Pancreas (tissue), 10 donors: ENCODE data around the gene HNRNPUL1. TPM values are rescaled to one million over a fixed set of nuclear protein-coding genes. Genes with fewer than 3 reads are reported as not detected.

ENCODE experiments used
- ATAC-seq, 4 donors: fragments of 200-7000 bp; cut with Tn5 transposase; one replicate each; pipeline versions ENCODE4 v1.8.0 to v1.9.1; 2020; ENCODE audit warnings: mild to moderate bottlenecking in 4 of 4, moderate library complexity in 4 of 4
- DNase-seq, 6 donors: peaks; one replicate each; pipeline ENCODE4 v3.0.0-alpha.2; 2020
- FAIRE-seq: peaks from 2 replicates; lab custom pipeline; 2012; peaks lifted over from hg19 to GRCh38; lab: Jason Lieb, UNC
- H3K27ac ChIP-seq, 4 donors: fragments of 200-600 bp; sonication (generic); 1 replicate in 3 of 4; 2 replicates in 1 of 4; pipeline versions ENCODE4 v1.5.0 to v1.8.0; 2020
- H3K27me3 ChIP-seq, 4 donors: fragments of 200-600 bp; one replicate each; pipeline ENCODE4 v1.8.0; 2021
- H3K36me3 ChIP-seq, 3 donors: fragments of 200-600 bp; sonication (generic) in 1 of 3; one replicate each; pipeline versions ENCODE4 v1.5.0 to v1.8.0; 2020 to 2021
- H3K4me1 ChIP-seq, 3 donors: fragments of 200-600 bp; one replicate each; pipeline ENCODE4 v1.8.0; 2021
- H3K4me3 ChIP-seq, 4 donors: fragments of 200-600 bp; sonication (generic) in 2 of 4; one replicate each; pipeline versions ENCODE4 v1.5.0 to v1.8.0; 2020 to 2021
- H3K9me3 ChIP-seq, 4 donors: fragments of 200-600 bp; one replicate each; pipeline ENCODE4 v1.8.0; 2021
- CTCF ChIP-seq, 4 donors: fragments of 200-600 bp; sonication (generic) in 3 of 4; IDR thresholded peaks; one replicate each; pipeline versions ENCODE4 v1.5.0 to v1.8.0; 2021; ENCODE audit warnings: antibody characterized with exemption in 4 of 4
- WGBS, 2 donors: extraction: QIAGEN DNeasy Blood & Tissue Kit; methylation state at CpG; one replicate each; pipeline ENCODE4 v1.1.7; 2013; 5-methylcytosine and 5-hydroxymethylcytosine counted together
- intact Hi-C, 3 donors: fragments of 100-400 bp; cut with DNase I; formaldehyde crosslinking; loops; one replicate each; pipeline versions ENCODE4 v1.11.1 to v1.14.2; 2022
- polyA plus RNA-seq, 2 donors: library from polyadenylated mRNA; stranded (reverse); fragments of 200-250 nt; gene quantifications; one replicate each; pipeline ENCODE4 v1.2.3, GENCODE V29; 2013
- total RNA-seq, 6 donors: library from RNA; stranded (reverse); fragmentation: NEBNext Ultra II Directional in 4 of 6; extraction: Animal tissue kit (Norgen Biotek cat#: 25700) in 4 of 6; gene quantifications; one replicate each; pipeline versions ENCODE4 v1.2.1 to v1.2.4, GENCODE V29; 2021 to 2023
- donor health status: healthy with polysubstance abuse.
- donor health status: DM: no; HTN: no; CAD: no; lungs with moderate emphysema.
- donor health status: DM: no; HTN: no; CAD: no.
- donor health status: control.
- donor health status: control.
- donor health status: Bipolar disorder and iron deficiency.
- donor health status: DM: yes; HTN: yes; CAD: no.
- donor health status: DM: no; HTN: no; CAD: no.
- donor health status: DM: no; HTN: no; CAD: no.
- donor health status: DM: yes; HTN: yes; CAD: no.

The HNRNPUL1 gene
- total and polyA plus RNA-seq, 8 donors: 49.2 to 101 (median 82.1) TPM

GRCh38 chr19:41239961-41240574 lies 24.1 kb upstream of the HNRNPUL1 start:
- ATAC-seq: no peak

DNA sequence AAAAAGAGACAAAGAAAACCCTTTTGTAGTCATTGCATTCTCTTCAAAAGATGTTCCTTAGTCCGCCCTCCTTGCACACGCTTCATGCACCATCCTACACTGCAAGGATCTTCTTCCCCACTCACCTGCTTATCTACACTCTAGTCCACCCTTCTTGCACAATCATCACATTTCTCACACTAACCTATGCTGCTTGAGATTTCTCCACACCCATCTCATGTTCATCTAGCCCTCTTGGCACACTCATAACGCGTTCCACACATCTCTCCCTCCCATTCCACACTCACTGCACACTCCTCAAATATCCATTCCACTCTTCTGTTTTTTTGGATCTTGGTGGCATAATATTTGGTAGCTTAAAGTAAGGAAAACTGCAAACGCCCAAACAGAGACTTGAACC lies 22.3 kb upstream of the HNRNPUL1 start:
- intact Hi-C loops: no loop called here
- no peaks in the 10 kb centered on the region for H3K4me1 ChIP-seq
- H3K4me3 ChIP-seq: no peak overlapping the region
- no peaks in the 10 kb centered on the region for H3K9me3 ChIP-seq
- ATAC-seq: no peak
- 60 to 73% methylated on average over 5 of the region's 5 CpGs for WGBS, 2 donors
- no peak for DNase-seq
- no peak overlapping the region for H3K27ac ChIP-seq
- no peaks in the 10 kb centered on the region for H3K36me3 ChIP-seq
- H3K27me3 ChIP-seq: no peaks in the 10 kb centered on the region
- no peak for FAIRE-seq
- no peak for TF ChIP-seq CTCF (IDR thresholded peaks at IDR 0.05)

More at GRCh38 chr19:41239961-41240574, 24.1 kb upstream of the HNRNPUL1 start:
- Histone ChIP-seq H3K4me3 (no peak overlapping the region), H3K36me3 (no peaks in the 10 kb centered on the region), H3K9me3 (no peaks in the 10 kb centered on the region), H3K27ac (no peak overlapping the region), H3K4me1 (no peaks in the 10 kb centered on the region), H3K27me3 (no peaks in the 10 kb centered on the region)
- intact Hi-C loops: no loop called here
- no peak for TF ChIP-seq CTCF (IDR thresholded peaks at IDR 0.05)
- FAIRE-seq (no peak), DNase-seq (no peak)
- WGBS, 2 donors: 61 to 89% methylated on average over 2 of the region's 2 CpGs

DNA sequence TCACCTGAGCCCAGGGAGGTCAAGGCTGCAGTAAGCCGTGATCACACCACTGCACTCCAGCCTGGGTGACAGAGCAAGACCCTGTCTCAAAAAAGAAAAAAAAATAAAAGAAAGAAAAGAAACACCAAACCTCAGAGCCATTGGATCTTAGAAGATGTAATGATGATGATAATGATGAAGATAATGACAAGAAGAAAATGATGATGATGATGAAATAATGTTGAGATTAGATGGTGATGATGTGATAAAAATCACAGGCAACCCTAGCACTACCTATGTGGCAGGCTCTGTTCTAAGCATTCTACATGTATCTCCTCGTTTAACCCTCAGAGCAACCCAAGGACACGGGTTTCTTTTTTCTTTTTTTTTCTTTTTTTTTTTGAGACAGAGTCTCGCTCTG lies 20.1 kb upstream of the HNRNPUL1 start:
- FAIRE-seq: no peak
- intact Hi-C loops: no loop called here

GRCh38 chr19:41245843-41246242 lies 18.3 kb upstream of the HNRNPUL1 start:
- H3K36me3 ChIP-seq: no peaks in the 10 kb centered on the region
- 80 to 83% methylated on average over 3 of the region's 3 CpGs for WGBS, 2 donors
- H3K4me3 ChIP-seq: no peak overlapping the region
- no peaks in the 10 kb centered on the region for H3K27me3 ChIP-seq
- intact Hi-C loops: no loop called here
- FAIRE-seq (no peak), ATAC-seq (no peak), DNase-seq (no peak)
- no peaks in the 10 kb centered on the region for H3K9me3 ChIP-seq
- TF ChIP-seq CTCF (IDR thresholded peaks at IDR 0.05): no peak
- no peak overlapping the region for H3K27ac ChIP-seq
- H3K4me1 ChIP-seq: no peaks in the 10 kb centered on the region

More for the DNA sequence above, 20.1 kb upstream of the HNRNPUL1 start:
- Histone ChIP-seq H3K27me3 (no peaks in the 10 kb centered on the region), H3K27ac (no peak overlapping the region), H3K4me1 (no peaks in the 10 kb centered on the region), H3K4me3 (no peak overlapping the region), H3K9me3 (no peaks in the 10 kb centered on the region), H3K36me3 (no peaks in the 10 kb centered on the region)
- DNase-seq (no peak), ATAC-seq (no peak)
- 55 to 72% methylated on average over 4 of the region's 4 CpGs for WGBS, 2 donors
- no peak for TF ChIP-seq CTCF (IDR thresholded peaks at IDR 0.05)

- FAIRE-seq: no peak
- WGBS, 2 donors: 89 to 90% methylated on average over 4 of the region's 4 CpGs
- DNase-seq: no peak
- no peak overlapping the region for H3K27ac ChIP-seq
- H3K9me3 ChIP-seq: no peaks in the 10 kb centered on the region
- no peak overlapping the region for H3K4me3 ChIP-seq
- intact Hi-C loops: no loop called here
- no peak for ATAC-seq
- H3K36me3 ChIP-seq: no peaks in the 10 kb centered on the region
- no peak for TF ChIP-seq CTCF (IDR thresholded peaks at IDR 0.05)
- H3K4me1 ChIP-seq: no peaks in the 10 kb centered on the region
- no peaks in the 10 kb centered on the region for H3K27me3 ChIP-seq
Observed at GRCh38 chr19:41248895-41249294, 15.3 kb upstream of the HNRNPUL1 start.
